ENCODE results near the gene SUDS3. TPM values are rescaled to one million over a fixed set of nuclear protein-coding genes. Genes with fewer than 3 reads are reported as not detected.

The SUDS3 gene
- total RNA-seq, 1 experiment from 2014 or later: 50.5 TPM

- no CpG with 5 or more reads among the region's 4 CpGs for WGBS (ENCODE audit: extremely low coverage, insufficient read length, low lambda C conversion rate)
- peaks cover 19% of the 10 kb centered on the region in 2 experiments for H3K9me3 Mint-ChIP-seq
Measured at GRCh38 chr12:118463677-118464076, 87.3 kb downstream of the SUDS3 start.

More at GRCh38 chr12:118463677-118464076, 87.3 kb downstream of the SUDS3 start:
- Histone ChIP-seq H2AFZ (ENCODE audit: low read length) (no peak overlapping the region), H2BK15ac (ENCODE audit: low read depth, low read length) (no peak overlapping the region), H4K8ac (replicated peaks; ENCODE audit: insufficient read length, low read depth, low read length) (no peak overlapping the region), H3K56ac (ENCODE audit: insufficient read length, low read depth, low read length) (no peak overlapping the region), H3K23me2 (ENCODE audit: insufficient read length, low read depth, low read length, poor library complexity, severe bottlenecking) (no peaks in the 10 kb centered on the region), H3K79me2 (ENCODE audit: insufficient read depth, low read length) (no peaks in the 10 kb centered on the region), H4K20me1 (ENCODE audit: control insufficient read depth, insufficient read depth, insufficient read length) (no peaks in the 10 kb centered on the region), H2BK120ac (ENCODE audit: low read depth, low read length, poor library complexity, severe bottlenecking) (no peak overlapping the region), H3K4me2 (ENCODE audit: insufficient read depth, insufficient read length, low read length) (no peak overlapping the region), H2AK5ac (ENCODE audit: insufficient read length, low read length) (no peak overlapping the region), H3K79me1 (ENCODE audit: insufficient read depth, low read depth, low read length, poor library complexity, severe bottlenecking) (no peaks in the 10 kb centered on the region), H2BK12ac (ENCODE audit: insufficient read length, low read depth, low read length) (no peak overlapping the region), H3T11ph (ENCODE audit: low read length) (no peak overlapping the region), H3K14ac (ENCODE audit: insufficient read depth, low read length) (no peak overlapping the region), H3K4me1 (ENCODE audit: insufficient read depth, low read length) (no peaks in the 10 kb centered on the region), H2BK5ac (ENCODE audit: insufficient read length, low read length) (no peak overlapping the region), H3K9ac (ENCODE audit: extremely low read depth, insufficient read length, low read length) (no peak overlapping the region), H3K27me3 (ENCODE audit: insufficient read depth, low read length) (no peaks in the 10 kb centered on the region), H4K91ac (ENCODE audit: insufficient read length, low read depth, low read length) (no peak overlapping the region), H3K18ac (ENCODE audit: insufficient read length, low read depth, low read length) (no peak overlapping the region), H3K4ac (ENCODE audit: low read depth, low read length) (no peak overlapping the region), H3K9me3 (ENCODE audit: control insufficient read depth, low read depth, low read length) (peaks cover 8% of the 10 kb centered on the region), H4K5ac (ENCODE audit: insufficient read length, low read depth, low read length) (no peak overlapping the region), H3K23ac (ENCODE audit: insufficient read length, low read depth, low read length) (no peak overlapping the region), H2BK20ac (ENCODE audit: low read depth, low read length, poor library complexity, severe bottlenecking) (no peak overlapping the region), H3K27ac (ENCODE audit: insufficient read length, low read depth, low read length) (no peak overlapping the region)
- DNase-seq: no peak
- Mint-ChIP-seq H3K36me3 (ENCODE audit: insufficient read depth in 1 of 3, low read depth in 3 of 3) (peaks cover 3 to 16% (median 3%) of the 10 kb centered on the region in 3 experiments; a peak in 5 of 7 replicates), H3K4me1 (no peaks in the 10 kb centered on the region), H3K4me3 (no peak overlapping the region), H3K27ac (no peak overlapping the region), H3K27me3 (ENCODE audit: low read depth) (peaks cover 3% of the 10 kb centered on the region; the same call in 1 of the 2 replicates)
- no peak for TF ChIP-seq CTCF (conservative IDR thresholded peaks at IDR 0.05)
